Panc1 (cell line): ENCODE measurements around the gene CASP10.

Experiments used
- CTCF ChIP-seq: fragments of 450-650 bp; IDR thresholded peaks from 2 replicates; pipeline ENCODE4 v1.5.1; 2017; ENCODE audit warnings: mild to moderate bottlenecking
- REST ChIP-seq, 2 experiments: IDR thresholded peaks; 2 replicates each; pipeline ENCODE4 v1.6.1; 2011 to 2012; ENCODE audit warnings: low read depth in 2 of 2, control low read depth in 1 of 2, low read length in 1 of 2, mild to moderate bottlenecking in 1 of 2, moderate library complexity in 1 of 2; ENCODE audit not compliant: insufficient read depth in 1 of 2

- no peak for TF ChIP-seq CTCF
- TF ChIP-seq REST (IDR thresholded peaks at IDR 0.05; ENCODE audit: insufficient read depth in 1 of 2, low read depth in 2 of 2, low read length in 1 of 2): no peak
Observed at GRCh38 chr2:201271917-201272316, 89.0 kb downstream of the CASP10 start.
